H1 (cell line): ENCODE data around the gene PLPPR1. TPM values are rescaled to one million over a fixed set of nuclear protein-coding genes. Genes with fewer than 3 reads are reported as not detected.

Source experiments
- CTCF ChIA-PET: fragments of 300-600 bp; sonication (Branson Sonifier 250); formaldehyde crosslinking; loops from one replicate; lab custom pipeline; 2021; ENCODE audit not compliant: partially characterized antibody; lab: Charles Lee
- POLR2A ChIA-PET: fragments of 300-600 bp; sonication (Branson Sonifier 250); formaldehyde crosslinking; loops from one replicate; lab custom pipeline; 2021; ENCODE audit warnings: inconsistent platforms; ENCODE audit not compliant: partially characterized antibody; lab: Charles Lee
- DNase-seq, 2 experiments: peaks; one replicate each; pipeline versions ENCODE4 v3.0.0 to v3.0.0-alpha.2; 2010 to 2022; ENCODE audit warnings: low spot score in 2 of 2, low read depth in 1 of 2, mixed read lengths in 1 of 2
- FAIRE-seq: peaks from 2 replicates; lab custom pipeline; 2011; peaks lifted over from hg19 to GRCh38; lab: Jason Lieb, UNC
- H2AFZ ChIP-seq: 2 replicates; pipeline ENCODE4 v1.8.1; 2012; ENCODE audit warnings: low read length, inconsistent platforms
- H2AK5ac ChIP-seq: 2 replicates; pipeline ENCODE4 v1.6.1; 2013; ENCODE audit warnings: low read depth, low read length
- H2BK120ac ChIP-seq: replicated peaks from 2 replicates; pipeline ENCODE3; 2013; ENCODE audit warnings: low read depth, low read length, inconsistent platforms
- H2BK12ac ChIP-seq: 2 replicates; pipeline ENCODE4 v1.6.1; 2013; ENCODE audit warnings: low read depth, low read length
- H2BK15ac ChIP-seq: 2 replicates; pipeline ENCODE4 v1.6.1; 2013; ENCODE audit warnings: low read length
- H2BK20ac ChIP-seq: 2 replicates; pipeline ENCODE4 v1.6.1; 2013; ENCODE audit warnings: low read length
- H2BK5ac ChIP-seq: 2 replicates; pipeline ENCODE4 v1.6.1; 2013; ENCODE audit warnings: low read depth, low read length
- H3K14ac ChIP-seq: 2 replicates; pipeline ENCODE4 v1.6.1; 2013; ENCODE audit warnings: inconsistent platforms; ENCODE audit not compliant: insufficient read length
- H3K18ac ChIP-seq: 2 replicates; pipeline ENCODE4 v1.6.1; 2013; ENCODE audit warnings: low read length; ENCODE audit errors: extremely low read depth
- H3K23ac ChIP-seq: 2 replicates; pipeline ENCODE4 v1.6.1; 2013; ENCODE audit warnings: inconsistent platforms; ENCODE audit not compliant: insufficient read length
- H3K23me2 ChIP-seq: 2 replicates; pipeline ENCODE4 v1.6.1; 2013; ENCODE audit warnings: low read depth, low read length
- H3K27ac ChIP-seq: 2 replicates; pipeline ENCODE4 v1.6.1; 2011; ENCODE audit warnings: low read depth, low read length, inconsistent platforms
- H3K27me3 ChIP-seq, 4 experiments: replicated peaks in 1 of 4; 1 replicate in 1 of 4; 2 replicates in 3 of 4; pipeline versions ENCODE4 v1.6.1 to v1.8.1; 2011 to 2013; ENCODE audit warnings: low read length in 3 of 4, mild to moderate bottlenecking in 3 of 4, inconsistent platforms in 2 of 4, mixed read lengths in 2 of 4, moderate library complexity in 1 of 4; ENCODE audit not compliant: control insufficient read depth in 3 of 4, insufficient read depth in 3 of 4; ENCODE audit errors: extremely low read depth in 1 of 4
- H3K36me3 ChIP-seq, 4 experiments: 2 replicates each; pipeline versions ENCODE4 v1.6.1 to v1.8.1; 2011 to 2013; ENCODE audit warnings: mild to moderate bottlenecking in 4 of 4, low read length in 3 of 4, moderate library complexity in 2 of 4, control low read depth in 1 of 4, inconsistent platforms in 1 of 4; ENCODE audit not compliant: insufficient read depth in 4 of 4, control insufficient read depth in 2 of 4
- H3K4ac ChIP-seq: replicated peaks from 2 replicates; pipeline ENCODE3; 2013; ENCODE audit warnings: low read length, low read depth, mixed read lengths, inconsistent platforms; ENCODE audit not compliant: insufficient read length
- H3K4me1 ChIP-seq, 4 experiments: replicated peaks in 1 of 4; 1 replicate in 1 of 4; 2 replicates in 3 of 4; pipeline versions ENCODE4 v1.6.1 to v1.8.1; 2011 to 2013; ENCODE audit warnings: low read length in 3 of 4, inconsistent platforms in 2 of 4, mixed read lengths in 1 of 4; ENCODE audit not compliant: insufficient read depth in 4 of 4, control insufficient read depth in 3 of 4
- H3K4me2 ChIP-seq, 2 experiments: 2 replicates each; pipeline versions ENCODE4 v1.6.1 to v1.8.1; 2011 to 2013; ENCODE audit warnings: low read depth in 2 of 2, low read length in 2 of 2, control low read depth in 1 of 2, inconsistent platforms in 1 of 2, mild to moderate bottlenecking in 1 of 2; ENCODE audit not compliant: insufficient read depth in 1 of 2
- H3K4me3 ChIP-seq, 4 experiments: fragments of 200-600, 300-600 bp in 1 of 4; sonication (generic), shearing (Covaris generic), sonication (Bioruptor Twin) in 1 of 4; 2 replicates each; pipeline versions ENCODE4 v1.5.1 to v1.8.1; 2011 to 2016; ENCODE audit warnings: low read length in 4 of 4, low read depth in 3 of 4, control low read depth in 2 of 4, inconsistent platforms in 2 of 4, mild to moderate bottlenecking in 2 of 4, mixed read lengths in 1 of 4, moderate library complexity in 1 of 4; ENCODE audit not compliant: insufficient read depth in 2 of 4; ENCODE audit errors: extremely low read depth in 1 of 4
- H3K56ac ChIP-seq: replicated peaks from 2 replicates; pipeline ENCODE3; 2013; ENCODE audit warnings: low read depth, mild to moderate bottlenecking, mixed read lengths, low read length, inconsistent platforms; ENCODE audit not compliant: insufficient read length
- H3K79me1 ChIP-seq: 2 replicates; pipeline ENCODE4 v1.6.1; 2013; ENCODE audit warnings: low read depth, low read length, control low read depth
- H3K79me2 ChIP-seq, 2 experiments: 2 replicates each; pipeline versions ENCODE4 v1.6.1 to v1.8.1; 2012 to 2013; ENCODE audit warnings: low read length in 2 of 2, mild to moderate bottlenecking in 2 of 2, inconsistent platforms in 1 of 2; ENCODE audit not compliant: insufficient read depth in 2 of 2, control insufficient read depth in 1 of 2
- H3K9ac ChIP-seq, 4 experiments: replicated peaks in 1 of 4; 1 replicate in 1 of 4; 2 replicates in 3 of 4; pipeline versions ENCODE4 v1.6.1 to v1.8.1; 2011 to 2013; ENCODE audit warnings: low read depth in 3 of 4, low read length in 3 of 4, control low read depth in 2 of 4, mild to moderate bottlenecking in 2 of 4, moderate library complexity in 2 of 4, inconsistent platforms in 1 of 4; ENCODE audit errors: extremely low read depth in 1 of 4
- H3K9me3 ChIP-seq, 2 experiments: 2 replicates each; pipeline versions ENCODE4 v1.6.1 to v1.8.1; 2012 to 2013; ENCODE audit warnings: mild to moderate bottlenecking in 2 of 2, moderate library complexity in 2 of 2, control low read depth in 1 of 2, inconsistent platforms in 1 of 2, low read depth in 1 of 2, low read length in 1 of 2, mixed read lengths in 1 of 2; ENCODE audit not compliant: insufficient read depth in 2 of 2
- H4K20me1 ChIP-seq, 2 experiments: replicated peaks in 1 of 2; 2 replicates each; pipeline versions ENCODE3 to v1.8.1; 2011 to 2013; ENCODE audit warnings: inconsistent platforms in 2 of 2, low read length in 2 of 2, mild to moderate bottlenecking in 1 of 2; ENCODE audit not compliant: insufficient read depth in 2 of 2, control insufficient read depth in 1 of 2
- H4K5ac ChIP-seq: 2 replicates; pipeline ENCODE4 v1.6.1; 2013; ENCODE audit warnings: low read length, low read depth, mixed read lengths, inconsistent platforms; ENCODE audit not compliant: insufficient read length
- H4K8ac ChIP-seq: 2 replicates; pipeline ENCODE4 v1.8.0; 2013; ENCODE audit warnings: mild to moderate bottlenecking, moderate library complexity, low read length, inconsistent platforms; ENCODE audit not compliant: insufficient read depth; ENCODE audit errors: extremely low read depth
- H4K91ac ChIP-seq: replicated peaks from 2 replicates; pipeline ENCODE3; 2013; ENCODE audit warnings: low read length, mixed read lengths, inconsistent platforms; ENCODE audit not compliant: insufficient read length
- BCL11A ChIP-seq, 2 experiments: IDR thresholded peaks; one replicate each; pipeline ENCODE4 v1.6.1; 2011; ENCODE audit warnings: low read depth in 2 of 2, low read length in 2 of 2, mild to moderate bottlenecking in 2 of 2
- BRCA1 ChIP-seq: IDR thresholded peaks from 2 replicates; pipeline ENCODE4 v1.6.1; 2012; ENCODE audit warnings: low read depth, low read length, improper control_type of control experiment
- CTBP2 ChIP-seq: IDR thresholded peaks from 2 replicates; pipeline ENCODE4 v1.7.0; 2011; ENCODE audit warnings: borderline replicate concordance, mild to moderate bottlenecking, moderate library complexity, mixed read lengths, low read length; ENCODE audit not compliant: insufficient read depth, insufficient read length
- JUND ChIP-seq: IDR thresholded peaks from 2 replicates; pipeline ENCODE4 v1.6.1; 2011; ENCODE audit warnings: mild to moderate bottlenecking, improper control_type of control experiment, low read length
- KDM5A ChIP-seq: fragments of 200-600 bp; IDR thresholded peaks from 2 replicates; pipeline ENCODE4 v1.7.1; 2012; ENCODE audit warnings: mild to moderate bottlenecking, low read length, inconsistent platforms, mixed read lengths
- MAFK ChIP-seq: IDR thresholded peaks from 2 replicates; pipeline ENCODE4 v1.6.1; 2012; ENCODE audit warnings: low read depth, mild to moderate bottlenecking, improper control_type of control experiment, low read length
- NANOG ChIP-seq: IDR thresholded peaks from 2 replicates; pipeline ENCODE4 v1.6.1; 2011; ENCODE audit warnings: low read length, low read depth, mild to moderate bottlenecking, inconsistent platforms; ENCODE audit not compliant: insufficient read depth, poor library complexity, severe bottlenecking
- POLR2A ChIP-seq, 2 experiments: IDR thresholded peaks; 1 replicate in 1 of 2; 2 replicates in 1 of 2; pipeline ENCODE4 v1.6.1; 2011; ENCODE audit warnings: low read depth in 2 of 2, low read length in 2 of 2, mild to moderate bottlenecking in 2 of 2; ENCODE audit errors: control extremely low read depth in 1 of 2
- RBBP5 ChIP-seq: IDR thresholded peaks from 2 replicates; pipeline ENCODE4 v1.7.1; 2012; ENCODE audit warnings: low read depth, mild to moderate bottlenecking, inconsistent platforms, low read length, moderate library complexity, borderline replicate concordance
- RXRA ChIP-seq: IDR thresholded peaks from 2 replicates; pipeline ENCODE4 v1.6.1; 2011; ENCODE audit warnings: low read depth, mild to moderate bottlenecking, low read length, moderate library complexity; ENCODE audit not compliant: insufficient read depth
- SIN3A ChIP-seq, 2 experiments: IDR thresholded peaks in 1 of 2; conservative IDR thresholded peaks in 1 of 2; 2 replicates each; pipeline ENCODE4 v1.6.1; 2011 to 2012; ENCODE audit warnings: low read length in 2 of 2, improper control_type of control experiment in 1 of 2, low read depth in 1 of 2, mild to moderate bottlenecking in 1 of 2
- TAF7 ChIP-seq: optimal IDR thresholded peaks from 2 replicates; pipeline ENCODE3; 2011; ENCODE audit warnings: low read depth, mild to moderate bottlenecking, inconsistent platforms, low read length, moderate library complexity, borderline replicate concordance
- WGBS, 2 experiments: shearing (Covaris generic) in 1 of 2; methylation state at CpG; one replicate each; pipeline versions ENCODE4 v1.1.6 to v1.1.7; 2013 to 2015; ENCODE audit warnings: low lambda C conversion rate in 2 of 2, mixed read lengths in 2 of 2, inconsistent platforms in 1 of 2, low coverage in 1 of 2, missing lambda C conversion rate in 1 of 2; ENCODE audit not compliant: insufficient replicate concordance in 2 of 2, insufficient coverage in 1 of 2, insufficient read length in 1 of 2; ENCODE audit errors: extremely low coverage in 1 of 2, missing lambda C conversion rate in 1 of 2; 5-methylcytosine and 5-hydroxymethylcytosine counted together
- polyA plus RNA-seq, 7 experiments: library from polyadenylated mRNA; depleted of rRNA in 3 of 7; stranded (reverse) in 5 of 7; unstranded in 2 of 7; fragments of >200 nt in 5 of 7; fragments of 200-250 nt in 2 of 7; gene quantifications; 1 replicate in 5 of 7; 2 replicates in 1 of 7; 4 replicates in 1 of 7; pipeline versions ENCODE4 v1.2.1 to v1.2.3, GENCODE V29; 2011 to 2013; ENCODE audit warnings: missing spikeins in 2 of 7, mixed read lengths in 2 of 7
- total RNA-seq: library from RNA; stranded (reverse); fragmentation: NEBNext Ultra II Directional; extraction: Animal tissue kit (Norgen Biotek cat#: 25700); gene quantifications from 2 replicates; pipeline ENCODE4 v1.2.1, GENCODE V29; 2021

PLPPR1 gene
- total and polyA plus RNA-seq, 2 of the 8 experiments (the other 6 are each of a cell fraction or from before 2014, with no cell fraction given) = 1.4 to 1.8 TPM

DNA sequence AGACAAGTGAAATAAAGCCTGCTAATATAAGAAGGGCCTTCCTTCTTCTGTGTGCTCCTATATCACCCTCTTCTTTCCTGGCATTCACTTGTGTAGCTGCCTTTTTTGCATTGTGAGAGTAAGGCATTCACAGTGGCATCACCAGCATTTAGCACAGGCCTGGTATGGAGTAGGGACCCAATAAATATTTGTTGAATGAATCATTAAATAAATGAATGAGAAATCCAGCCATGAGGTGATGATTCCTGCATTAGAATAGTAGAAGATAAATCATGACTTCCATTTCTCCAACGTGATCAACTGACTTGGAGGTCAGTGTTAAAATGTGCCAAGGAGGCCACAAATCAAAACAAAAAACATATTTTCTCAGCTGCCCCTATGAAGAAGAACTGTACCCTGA is 3.9 kb downstream of the PLPPR1 start:
- no peak overlapping the region for H3K4me3 ChIP-seq
- H2AFZ ChIP-seq = no peak overlapping the region
- peaks cover 3 to 8% (median 7%) of the 10 kb centered on the region in 4 experiments; a peak in 4 of 7 replicates for H3K4me1 ChIP-seq
- FAIRE-seq = no peak
- no peak overlapping the region for H4K8ac ChIP-seq
- H2BK120ac ChIP-seq = no peak overlapping the region
- H3K4me2 ChIP-seq = no peak overlapping the region
- H3K18ac ChIP-seq = no peak overlapping the region
- H3K23ac ChIP-seq = no peak overlapping the region
- no peak overlapping the region for H4K5ac ChIP-seq
- H2BK5ac ChIP-seq = no peak overlapping the region
- peaks cover 14 to 31% (median 29%) of the 10 kb centered on the region in 4 experiments for H3K27me3 ChIP-seq
- no peak overlapping the region for H2BK12ac ChIP-seq
- H3K9me3 ChIP-seq = no peaks in the 10 kb centered on the region
- H3K79me2 ChIP-seq = no peaks in the 10 kb centered on the region
- H2BK15ac ChIP-seq = no peak overlapping the region
- no peaks in the 10 kb centered on the region for H3K79me1 ChIP-seq
- no peak overlapping the region for H2BK20ac ChIP-seq
- no peak overlapping the region for H3K9ac ChIP-seq
- H3K4ac ChIP-seq = no peak overlapping the region
- no peaks in the 10 kb centered on the region for H3K36me3 ChIP-seq
- no peak overlapping the region for H4K91ac ChIP-seq
- H3K27ac ChIP-seq = no peak overlapping the region
- ChIA-PET POLR2A (no interaction called here), CTCF (interaction anchor here (0.6 to 1.2 kb wide), 3 partner anchors 87 to 431 kb away, joined by 3 read pairs; no protein-coding TSS in a partner anchor)
- no peak for DNase-seq
- no peak overlapping the region for H2AK5ac ChIP-seq
- no peak overlapping the region for H3K14ac ChIP-seq
- WGBS, 2 experiments = 89% methylated on average over 1 of the region's 1 CpG; no CpG with 5 or more reads in 1 of the 2 experiments
- H3K56ac ChIP-seq = no peak overlapping the region
- H4K20me1 ChIP-seq = no peaks in the 10 kb centered on the region
- H3K23me2 ChIP-seq = peaks cover 19% of the 10 kb centered on the region
- TF ChIP-seq TAF7 = no peak
- no peak for TF ChIP-seq SIN3A (conservative IDR thresholded peaks at IDR 0.05 in 1 of 2, IDR thresholded peaks at IDR 0.05 in 1 of 2; ENCODE audit: low read depth in 1 of 2, low read length in 2 of 2)
- no peak for TF ChIP-seq BCL11A (IDR thresholded peaks at IDR 0.05; ENCODE audit: low read depth in 2 of 2, low read length in 2 of 2)
- TF ChIP-seq POLR2A (IDR thresholded peaks at IDR 0.05; ENCODE audit: control extremely low read depth in 1 of 2, low read depth in 2 of 2, low read length in 2 of 2) = no peak
- TF ChIP-seq RXRA = no peak
- TF ChIP-seq JUND = no peak
- TF ChIP-seq BRCA1 = no peak
- no peak for TF ChIP-seq RBBP5
- TF ChIP-seq CTBP2 = no peak
- no peak for TF ChIP-seq KDM5A
- no peak for TF ChIP-seq MAFK
- no peak for TF ChIP-seq NANOG
